ENCODE measurements around the gene PTPRO.

GRCh38 chr12:15608941-15609340 lies 286.6 kb downstream of the PTPRO start:
- no peak for TF ChIP-seq CTCF (IDR thresholded peaks at IDR 0.05 in 2 of 3, conservative IDR thresholded peaks at IDR 0.05 in 1 of 3; ENCODE audit: control insufficient read depth in 2 of 3, extremely low read depth in 1 of 3, insufficient read depth in 1 of 3, low read depth in 3 of 3, low read length in 3 of 3)
- no peak for TF ChIP-seq EZH2 (IDR thresholded peaks at IDR 0.05; ENCODE audit: borderline replicate concordance, control insufficient read depth, low read depth, low read length)
- no peak for TF ChIP-seq ZBTB33 (IDR thresholded peaks at IDR 0.05)
- no peak for TF ChIP-seq HCFC1 (IDR thresholded peaks at IDR 0.05; ENCODE audit: low read length)
- TF ChIP-seq NR2C2 (IDR thresholded peaks at IDR 0.05; ENCODE audit: borderline replicate concordance, control insufficient read depth, insufficient read length, low read depth) = no peak
- no peak for TF ChIP-seq POLR2AphosphoS5 (IDR thresholded peaks at IDR 0.05; ENCODE audit: low read length)
- no peak for TF ChIP-seq FOXM1 (IDR thresholded peaks at IDR 0.05; ENCODE audit: low read depth, low read length)

All from GM12878 (cell line).